Hepatocyte (in vitro differentiated cells): Measurements from ENCODE around the gene ABHD17B.

Source experiments
- CTCF ChIP-seq: fragments of 200-600 bp; sonication (generic); IDR thresholded peaks from 2 replicates; pipeline ENCODE4 v1.5.1; 2016; ENCODE audit warnings: antibody characterized with exemption, mild to moderate bottlenecking; ENCODE audit not compliant: poor library complexity
- EZH2 ChIP-seq: fragments of 200-600 bp; sonication (generic); IDR thresholded peaks from 2 replicates; pipeline ENCODE4 v1.6.1; 2016; ENCODE audit warnings: antibody characterized with exemption, mild to moderate bottlenecking, borderline replicate concordance
- EZH2phosphoT487 ChIP-seq: fragments of 200-600 bp; sonication (generic); IDR thresholded peaks from one replicate; pipeline ENCODE4 v1.6.1; 2018; ENCODE audit warnings: antibody characterized with exemption, mild to moderate bottlenecking, low read depth, moderate library complexity; ENCODE audit not compliant: unreplicated experiment, severe bottlenecking

- TF ChIP-seq CTCF (no peak), EZH2 (no peak), EZH2phosphoT487 (no peak)
Measured at GRCh38 chr9:71941060-71941568, 30.1 kb upstream of the ABHD17B start.
